GM18951 (cell line): ENCODE data around the gene CNR1.

Source experiments
- POLR2A ChIP-seq: IDR thresholded peaks from 4 replicates; pipeline ENCODE4 v1.6.1; 2011; ENCODE audit warnings: mild to moderate bottlenecking; ENCODE audit not compliant: insufficient read length, insufficient read depth; ENCODE audit errors: extremely low read depth
- in situ Hi-C: fragments of 300-500 bp; cut with MboI; formaldehyde crosslinking; loops from one replicate; pipeline ENCODE4 v1.12.0; 2022; ENCODE audit warnings: low sequenced_read_pairs, mixed read lengths, inconsistent platforms; ENCODE audit not compliant: unreplicated experiment

CNR1 gene

DNA sequence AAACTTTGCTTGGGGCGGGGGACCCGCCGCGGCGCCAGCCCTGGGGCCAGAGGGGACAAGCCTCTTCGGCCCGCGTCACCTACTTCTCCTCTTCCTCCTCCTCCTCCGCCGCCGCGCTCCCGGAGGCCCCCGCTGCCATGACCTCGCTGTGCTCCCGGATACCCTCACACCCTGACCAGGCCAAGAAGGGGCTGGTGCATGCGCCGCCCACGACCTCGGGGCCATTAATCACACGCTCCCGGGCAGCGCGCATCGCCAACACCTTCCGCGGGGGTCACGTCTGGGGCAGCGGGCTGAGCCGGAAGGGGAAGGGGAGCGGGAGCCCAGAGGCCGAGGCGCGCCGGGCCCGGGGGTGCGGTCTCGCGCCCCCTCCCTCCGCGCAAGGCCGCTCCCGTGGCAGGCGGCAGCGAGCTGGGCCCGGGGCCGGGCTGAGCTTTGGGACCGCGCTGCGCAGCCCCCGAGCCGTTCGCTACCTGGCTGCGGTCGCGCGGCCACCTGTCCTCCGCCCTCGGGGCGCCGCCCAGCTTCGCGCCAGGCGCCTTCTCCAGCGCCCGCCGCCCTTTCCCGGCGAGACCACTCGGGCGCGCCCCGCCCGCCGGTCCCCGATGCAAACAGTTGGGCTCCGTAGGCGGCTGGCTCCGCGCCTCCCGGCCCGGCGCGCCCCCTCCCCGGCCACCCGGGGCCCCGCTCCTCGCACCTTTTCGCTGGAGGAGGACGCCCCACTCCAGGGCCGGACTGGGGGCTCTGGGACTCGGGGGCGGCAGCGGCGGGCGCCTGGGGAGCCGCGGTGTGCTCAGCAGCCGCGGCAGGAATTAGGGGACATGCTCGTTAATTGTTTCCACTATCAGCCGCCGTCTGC lies 575 bp upstream of the CNR1 start:
- peak; percentile 46 for TF ChIP-seq POLR2A
- in situ Hi-C loops, result no loop called here

DNA sequence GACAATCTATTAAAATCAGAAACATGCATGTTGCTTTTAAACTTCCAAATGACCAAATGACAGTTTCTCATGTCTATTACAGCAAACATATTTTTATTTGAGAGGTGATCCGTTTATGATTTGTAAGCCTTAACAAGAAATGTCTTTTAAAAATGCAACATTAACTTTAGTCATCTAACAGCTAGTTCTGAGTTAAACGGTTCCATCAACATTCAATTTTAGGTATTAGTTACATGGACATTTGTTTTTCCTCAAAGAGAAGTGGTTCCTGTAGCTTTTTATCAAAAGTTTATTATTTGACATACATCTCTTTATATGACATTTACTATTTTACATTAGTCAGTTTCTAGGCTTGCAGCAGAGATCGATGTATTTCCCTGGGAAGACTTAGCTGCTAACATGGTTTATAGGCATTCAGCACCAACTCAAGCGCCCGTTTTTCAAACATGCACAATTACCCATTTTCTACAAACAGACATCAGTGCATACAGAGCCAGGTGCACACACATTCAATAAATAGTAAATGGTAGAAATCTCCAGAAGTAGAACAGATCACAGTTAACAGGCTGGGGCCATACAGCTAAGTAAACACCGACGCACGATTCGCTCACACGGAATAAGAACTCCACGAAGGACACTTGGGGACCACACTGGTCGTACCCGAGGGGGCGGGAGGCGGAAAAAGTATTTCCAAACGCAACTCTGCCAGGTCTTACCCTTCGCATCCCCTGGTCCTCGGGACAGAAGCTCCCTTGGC lies 882 bp downstream of the CNR1 start:
- in situ Hi-C loops, result no loop called here
- no peak for TF ChIP-seq POLR2A

DNA sequence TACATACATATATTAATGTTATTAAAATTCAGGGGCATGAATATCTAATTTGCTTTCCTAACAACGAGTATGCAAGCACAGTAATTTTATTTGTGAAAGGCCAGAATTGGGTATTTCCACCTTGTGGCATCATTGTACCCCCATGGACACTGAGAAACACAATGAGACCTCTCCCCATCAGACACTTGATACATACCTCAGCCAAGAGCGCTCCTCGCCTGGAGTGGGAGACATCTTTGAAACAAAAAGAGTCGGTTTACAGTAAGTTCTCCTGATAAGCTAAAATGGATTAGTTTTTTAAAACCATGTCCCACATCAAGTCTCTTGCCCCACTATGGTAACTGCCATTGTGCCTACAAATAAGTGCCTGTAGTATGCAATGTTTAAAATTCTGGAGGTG lies 2.1 kb downstream of the CNR1 start:
- TF ChIP-seq POLR2A, result no peak
- in situ Hi-C loops, result no loop called here

DNA sequence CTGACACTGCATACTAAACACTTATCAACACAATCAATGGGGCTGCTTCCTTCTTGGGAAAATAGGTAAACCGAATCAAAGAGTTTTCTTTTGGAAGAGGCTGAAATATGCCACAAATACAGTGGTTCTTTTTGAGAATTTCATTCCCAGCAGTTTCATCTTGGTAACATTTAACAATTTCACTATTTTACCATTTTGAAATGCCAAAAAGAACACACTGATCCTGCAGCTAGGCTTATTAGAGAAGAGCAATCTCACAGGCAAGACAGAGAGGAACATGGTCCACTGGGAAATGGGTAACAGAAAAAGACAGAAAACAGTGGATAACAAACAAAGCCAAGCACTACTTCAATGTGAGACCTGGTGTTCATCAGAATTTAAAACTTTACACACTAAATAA lies 2.5 kb downstream of the CNR1 start:
- in situ Hi-C loops, result no loop called here
- TF ChIP-seq POLR2A, result no peak

DNA sequence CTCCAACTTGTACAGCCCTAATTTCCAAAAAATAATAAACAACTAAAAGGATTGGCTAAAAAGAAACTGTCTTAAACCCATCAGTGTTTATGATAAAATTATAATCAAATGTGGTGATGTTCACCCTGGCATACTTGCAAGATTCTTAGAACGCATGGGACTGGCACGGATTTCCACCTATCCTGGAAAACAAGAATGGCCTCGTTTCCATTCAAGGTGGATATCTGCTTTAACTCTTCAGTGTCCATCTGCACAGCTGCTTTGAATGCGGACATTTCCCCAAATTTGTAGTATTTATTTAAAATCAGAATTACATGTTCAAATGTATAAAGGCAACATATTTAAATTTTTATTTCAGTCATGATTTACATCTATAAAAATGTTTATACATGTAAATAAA lies 4.2 kb downstream of the CNR1 start:
- TF ChIP-seq POLR2A, result no peak
- in situ Hi-C loops, result no loop called here

DNA sequence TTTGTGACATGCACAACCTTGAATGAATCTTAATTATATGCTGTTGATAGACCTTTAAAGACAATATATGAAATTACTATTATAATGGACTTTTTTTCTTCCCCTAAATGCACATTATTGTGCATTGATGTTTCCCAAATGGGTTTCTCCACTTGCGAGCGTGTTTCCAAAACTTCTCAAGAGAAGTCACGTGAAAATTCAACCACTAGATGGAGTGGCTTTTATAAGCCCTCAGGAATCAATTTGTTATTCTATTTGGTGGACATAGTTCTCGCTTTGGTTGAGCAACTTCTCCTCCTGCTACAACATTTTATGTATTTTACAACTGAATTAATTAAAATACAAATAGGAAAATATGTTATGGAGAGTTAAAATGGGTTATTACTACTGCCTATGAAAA lies 9.0 kb downstream of the CNR1 start:
- in situ Hi-C loops, result no loop called here
- TF ChIP-seq POLR2A, result no peak

DNA sequence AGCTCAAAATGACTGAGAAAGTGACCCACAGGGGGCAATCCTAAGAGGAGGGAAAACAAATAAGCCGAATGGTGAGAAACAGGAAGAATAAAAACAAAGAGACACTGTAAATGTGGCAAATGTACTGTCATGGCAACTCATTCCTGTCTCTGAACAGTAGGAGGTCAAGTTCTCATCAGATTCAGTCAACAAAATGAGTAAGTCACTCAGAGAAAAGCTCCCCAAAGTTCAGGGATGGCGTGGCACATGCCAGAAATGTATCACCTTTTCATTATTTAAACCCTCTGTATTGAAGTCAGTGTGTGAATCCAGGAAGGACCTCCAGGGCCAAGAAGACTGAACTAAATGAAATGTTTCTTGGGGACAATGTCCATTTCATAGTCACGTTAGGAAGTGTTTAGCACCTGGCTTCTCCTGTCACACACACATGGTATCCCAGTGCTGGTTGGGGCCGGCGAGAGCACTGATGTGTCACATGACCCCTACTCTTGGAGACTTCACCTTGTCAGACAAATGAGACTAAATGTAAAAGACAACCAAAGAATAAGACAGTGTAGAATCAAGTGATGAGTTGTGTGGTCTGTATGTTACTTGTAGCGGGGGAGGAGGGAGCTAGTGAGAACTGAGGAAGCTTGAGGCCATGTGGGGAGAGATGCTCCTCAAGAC lies 20.7 kb downstream of the CNR1 start:
- no peak for TF ChIP-seq POLR2A
- in situ Hi-C loops, result no loop called here

DNA sequence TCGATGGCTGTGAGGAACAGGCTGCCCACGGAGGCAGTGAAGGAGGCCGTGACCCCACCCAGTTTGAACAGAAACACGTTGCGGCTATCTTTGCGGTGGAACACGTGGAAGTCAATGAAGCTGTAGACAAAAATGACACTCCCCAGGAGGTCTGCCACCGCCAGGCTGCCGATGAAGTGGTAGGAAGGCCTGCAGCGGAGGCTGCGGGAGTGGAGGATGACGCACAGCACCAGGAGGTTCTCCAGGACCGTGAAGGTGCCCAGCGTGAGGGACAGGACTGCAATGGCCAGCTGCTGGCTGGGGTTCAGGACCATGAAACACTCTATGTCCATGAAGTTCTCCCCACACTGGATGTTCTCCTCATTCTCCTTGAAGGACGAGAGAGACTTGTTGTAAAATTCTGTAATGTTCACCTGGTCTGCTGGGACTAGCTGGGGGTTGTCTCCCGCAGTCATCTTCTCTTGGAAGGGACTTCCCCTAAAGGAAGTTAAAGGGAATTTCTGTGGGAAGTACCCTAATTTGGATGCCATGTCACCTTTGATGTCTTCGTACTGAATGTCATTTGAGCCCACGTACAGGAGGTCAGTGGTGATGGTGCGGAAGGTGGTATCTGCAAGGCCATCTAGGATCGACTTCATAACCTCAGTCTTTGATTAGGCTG lies 21.4 kb downstream of the CNR1 start:
- in situ Hi-C loops, result no loop called here
- no peak for TF ChIP-seq POLR2A

DNA sequence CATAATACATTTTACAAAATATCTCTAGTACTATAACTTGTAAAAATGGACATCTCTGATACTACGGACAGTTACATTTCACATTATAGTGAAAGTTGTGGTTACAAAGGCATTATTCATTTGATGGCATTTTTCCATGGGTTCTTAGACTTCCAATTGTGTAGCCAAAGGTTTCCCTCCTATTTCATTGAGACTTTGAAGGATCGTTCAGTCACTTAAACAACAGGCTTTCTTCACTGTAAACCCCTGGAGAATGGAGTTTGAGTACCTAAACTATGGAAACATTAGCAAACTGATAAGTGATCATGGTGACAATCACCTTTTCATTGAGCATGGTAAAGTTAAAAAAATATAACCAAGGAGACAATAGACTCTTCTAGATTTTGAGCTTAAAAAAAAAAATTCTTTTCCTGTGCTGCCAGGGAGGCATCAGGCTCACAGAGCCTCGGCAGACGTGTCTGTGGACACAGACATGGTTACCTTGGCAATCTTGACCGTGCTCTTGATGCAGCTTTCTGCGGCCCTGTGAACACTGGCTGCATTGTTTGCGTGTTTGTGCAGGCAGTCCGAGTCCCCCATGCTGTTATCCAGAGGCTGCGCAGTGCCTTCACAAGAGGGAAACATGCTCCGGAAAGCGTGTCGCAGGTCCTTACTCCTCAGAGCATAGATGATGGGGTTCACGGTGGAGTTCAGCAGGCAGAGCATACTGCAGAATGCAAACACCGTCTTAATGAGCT lies 22.6 kb downstream of the CNR1 start:
- no peak for TF ChIP-seq POLR2A
- in situ Hi-C loops, result no loop called here

DNA sequence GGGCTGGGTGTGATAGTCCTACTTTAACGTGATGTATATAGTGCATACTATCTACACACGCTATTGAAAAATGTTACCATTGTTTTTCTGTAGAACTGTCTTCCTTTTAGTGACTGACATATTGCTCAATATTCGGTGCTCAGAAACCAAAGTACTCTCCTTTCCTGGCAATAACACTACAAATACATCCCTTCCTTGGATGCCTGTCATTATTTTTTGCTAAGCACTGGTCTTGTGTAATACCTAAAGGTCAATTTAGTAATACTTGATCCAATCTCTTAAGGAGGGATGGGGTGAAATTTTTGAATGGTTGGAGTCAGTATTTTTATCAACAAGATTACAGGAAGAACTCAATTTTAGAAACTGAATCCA lies 23.9 kb downstream of the CNR1 start:
- TF ChIP-seq POLR2A, result no peak
- in situ Hi-C loops, result no loop called here

DNA sequence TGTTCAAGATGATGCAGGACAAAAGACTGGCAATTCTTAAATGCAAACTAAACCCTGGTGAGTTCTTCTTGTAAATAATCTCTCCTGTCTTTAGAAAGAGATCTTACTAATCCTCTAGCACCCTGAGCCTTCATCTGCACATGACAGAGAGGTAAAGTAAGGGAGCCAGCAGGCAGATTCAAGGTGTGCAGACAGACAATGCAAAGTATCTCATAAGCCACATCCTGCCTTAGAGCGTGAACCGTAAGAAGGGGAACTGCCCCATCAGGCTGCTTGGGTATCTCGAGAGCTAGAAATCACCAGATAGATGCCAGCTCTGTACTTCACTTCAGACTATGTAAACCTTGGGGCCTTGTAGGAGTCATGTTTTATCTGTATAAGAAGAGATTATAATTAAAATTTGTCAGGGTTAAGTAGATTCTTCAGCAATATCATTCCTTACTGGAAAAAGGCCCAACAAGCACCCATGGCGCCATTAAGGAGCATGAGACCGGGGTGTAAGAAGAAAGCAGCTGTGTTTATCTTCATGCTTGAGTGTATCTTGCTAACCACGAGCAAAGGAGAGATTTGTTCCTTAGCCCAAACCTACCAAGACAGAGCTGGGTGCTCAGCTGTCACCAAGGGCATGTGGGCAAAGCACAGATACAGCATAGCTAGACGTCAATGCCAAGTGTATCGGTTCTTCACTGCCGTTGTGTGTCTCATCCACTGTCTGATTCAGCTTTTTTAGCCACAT lies 24.4 kb downstream of the CNR1 start:
- no peak for TF ChIP-seq POLR2A
- in situ Hi-C loops, result no loop called here

DNA sequence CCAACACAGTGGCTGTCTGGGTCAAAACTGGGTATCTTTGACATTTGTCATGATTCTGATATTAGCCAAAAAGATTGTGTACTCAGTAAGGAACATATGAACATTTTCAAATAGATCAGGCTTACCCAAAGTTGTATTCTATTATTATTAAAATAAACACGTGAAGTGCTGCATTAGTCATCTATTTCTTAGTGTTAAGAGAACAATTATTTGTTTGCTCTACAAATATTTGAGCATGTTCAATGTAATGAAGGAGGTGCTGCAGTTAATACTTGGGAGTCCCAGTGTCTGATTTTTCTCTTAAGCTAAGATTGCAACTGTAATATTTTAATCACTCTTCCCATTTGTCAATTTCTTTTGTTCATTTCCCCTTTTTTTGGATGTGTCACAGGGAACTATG lies 28.2 kb downstream of the CNR1 start:
- in situ Hi-C loops, result no loop called here
- no peak for TF ChIP-seq POLR2A
